Neural progenitor cell (in vitro differentiated cells): ENCODE data around the gene DNAJB14. TPM values are rescaled to one million over a fixed set of nuclear protein-coding genes. Genes with fewer than 3 reads are reported as not detected.

Source experiments
- DNase-seq: peaks from one replicate; pipeline ENCODE4 v3.0.0-alpha.2; 2016; ENCODE audit warnings: low spot score
- H2AFZ ChIP-seq: fragments of 200-600 bp; sonication (generic); replicated peaks from 2 replicates; pipeline ENCODE4 v1.6.1; 2016; ENCODE audit warnings: antibody characterized with exemption
- H3F3A ChIP-seq: fragments of 200-600 bp; sonication (generic); 2 replicates; pipeline ENCODE4 v1.6.1; 2016; ENCODE audit warnings: antibody characterized with exemption, low read depth
- H3K27ac ChIP-seq: fragments of 200-600 bp; sonication (generic); 2 replicates; pipeline ENCODE4 v1.5.1; 2016; ENCODE audit warnings: mild to moderate bottlenecking
- H3K27me3 ChIP-seq: fragments of 200-600 bp; sonication (generic); 2 replicates; pipeline ENCODE4 v1.6.1; 2016; ENCODE audit warnings: mild to moderate bottlenecking, moderate library complexity
- H3K36me3 ChIP-seq: fragments of 200-600 bp; sonication (generic); 2 replicates; pipeline ENCODE4 v1.5.1; 2016
- H3K4me1 ChIP-seq: fragments of 200-600 bp; sonication (generic); 2 replicates; pipeline ENCODE4 v1.6.1; 2016; ENCODE audit warnings: mixed run types
- H3K4me2 ChIP-seq: fragments of 200-600 bp; sonication (generic); 2 replicates; pipeline ENCODE4 v1.6.1; 2016
- H3K4me3 ChIP-seq: fragments of 200-600 bp; sonication (generic); 2 replicates; pipeline ENCODE4 v1.5.1; 2016
- H3K79me2 ChIP-seq: fragments of 200-600 bp; sonication (generic); 2 replicates; pipeline ENCODE4 v1.6.1; 2016; ENCODE audit warnings: low read depth
- H3K9ac ChIP-seq: fragments of 200-600 bp; sonication (generic); 2 replicates; pipeline ENCODE4 v1.6.1; 2016
- H3K9me3 ChIP-seq: fragments of 200-600 bp; sonication (generic); 2 replicates; pipeline ENCODE4 v1.5.1; 2016; ENCODE audit warnings: low read depth
- H4K20me1 ChIP-seq: fragments of 200-600 bp; sonication (generic); 2 replicates; pipeline ENCODE4 v1.6.1; 2016; ENCODE audit warnings: low read depth
- H3K27ac Mint-ChIP-seq: 3 replicates; pipeline ENCODE4 v1.8.0; 2021; ENCODE audit warnings: mixed read lengths
- H3K27me3 Mint-ChIP-seq: 2 replicates; pipeline ENCODE4 v1.8.0; 2022; ENCODE audit warnings: low read depth, mild to moderate bottlenecking, inconsistent platforms, moderate library complexity, mixed read lengths; ENCODE audit not compliant: insufficient read depth
- H3K36me3 Mint-ChIP-seq: 3 replicates; pipeline ENCODE4 v1.8.0; 2021; ENCODE audit warnings: mixed read lengths
- H3K4me1 Mint-ChIP-seq: 3 replicates; pipeline ENCODE4 v1.8.0; 2021; ENCODE audit warnings: mixed read lengths
- H3K4me3 Mint-ChIP-seq: 3 replicates; pipeline ENCODE4 v1.8.0; 2021; ENCODE audit warnings: mild to moderate bottlenecking, moderate library complexity, mixed read lengths
- H3K9me3 Mint-ChIP-seq: 3 replicates; pipeline ENCODE4 v1.8.0; 2020; ENCODE audit warnings: mixed read lengths
- EZH2 ChIP-seq: fragments of 200-600 bp; sonication (generic); IDR thresholded peaks from 2 replicates; pipeline ENCODE4 v1.6.1; 2017; ENCODE audit warnings: antibody characterized with exemption, mild to moderate bottlenecking, moderate library complexity
- EZH2phosphoT487 ChIP-seq: fragments of 200-600 bp; sonication (generic); IDR thresholded peaks from 2 replicates; pipeline ENCODE4 v1.6.1; 2017; ENCODE audit warnings: antibody characterized with exemption
- total RNA-seq: library from RNA; depleted of rRNA; stranded (reverse); fragments of >200 nt; gene quantifications from 2 replicates; pipeline ENCODE4 v1.2.3, GENCODE V29; 2015; ENCODE audit warnings: low replicate concordance
- TF ChIP-seq, protein P1 (sequence below): fragments of 200-600 bp; sonication (generic); IDR thresholded peaks from 2 replicates; pipeline ENCODE4 v1.5.1; 2017; ENCODE audit warnings: antibody characterized with exemption, mild to moderate bottlenecking

The DNAJB14 gene
- total RNA-seq, 1 donor from 2014 or later, result 56.5 TPM

DNA sequence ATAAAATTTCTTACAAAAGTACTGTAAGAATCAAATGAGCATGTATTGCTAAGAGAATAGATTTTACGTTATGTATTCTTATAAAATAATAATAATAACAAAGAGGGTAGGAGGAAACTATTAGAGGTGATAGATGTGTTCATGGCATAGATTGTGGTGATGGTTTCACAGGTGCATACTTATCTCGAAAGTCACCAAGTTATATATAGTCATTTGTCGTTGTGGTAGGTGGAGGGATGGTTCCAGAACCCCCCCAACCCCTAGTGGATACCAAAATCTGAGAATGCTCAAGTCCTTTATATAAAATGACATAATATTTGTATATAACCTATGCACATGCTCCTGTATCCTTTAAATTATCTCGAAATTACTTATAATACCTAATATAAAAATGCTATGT lies 40.4 kb upstream of the DNAJB14 start:
- peaks cover 4% of the 10 kb centered on the region for H3K4me1 Mint-ChIP-seq
- no peak for DNase-seq
- TF ChIP-seq EZH2, result no peak
- TF ChIP-seq, protein P1, sequence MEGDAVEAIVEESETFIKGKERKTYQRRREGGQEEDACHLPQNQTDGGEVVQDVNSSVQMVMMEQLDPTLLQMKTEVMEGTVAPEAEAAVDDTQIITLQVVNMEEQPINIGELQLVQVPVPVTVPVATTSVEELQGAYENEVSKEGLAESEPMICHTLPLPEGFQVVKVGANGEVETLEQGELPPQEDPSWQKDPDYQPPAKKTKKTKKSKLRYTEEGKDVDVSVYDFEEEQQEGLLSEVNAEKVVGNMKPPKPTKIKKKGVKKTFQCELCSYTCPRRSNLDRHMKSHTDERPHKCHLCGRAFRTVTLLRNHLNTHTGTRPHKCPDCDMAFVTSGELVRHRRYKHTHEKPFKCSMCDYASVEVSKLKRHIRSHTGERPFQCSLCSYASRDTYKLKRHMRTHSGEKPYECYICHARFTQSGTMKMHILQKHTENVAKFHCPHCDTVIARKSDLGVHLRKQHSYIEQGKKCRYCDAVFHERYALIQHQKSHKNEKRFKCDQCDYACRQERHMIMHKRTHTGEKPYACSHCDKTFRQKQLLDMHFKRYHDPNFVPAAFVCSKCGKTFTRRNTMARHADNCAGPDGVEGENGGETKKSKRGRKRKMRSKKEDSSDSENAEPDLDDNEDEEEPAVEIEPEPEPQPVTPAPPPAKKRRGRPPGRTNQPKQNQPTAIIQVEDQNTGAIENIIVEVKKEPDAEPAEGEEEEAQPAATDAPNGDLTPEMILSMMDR, result no peak
- no peak for TF ChIP-seq EZH2phosphoT487

DNA sequence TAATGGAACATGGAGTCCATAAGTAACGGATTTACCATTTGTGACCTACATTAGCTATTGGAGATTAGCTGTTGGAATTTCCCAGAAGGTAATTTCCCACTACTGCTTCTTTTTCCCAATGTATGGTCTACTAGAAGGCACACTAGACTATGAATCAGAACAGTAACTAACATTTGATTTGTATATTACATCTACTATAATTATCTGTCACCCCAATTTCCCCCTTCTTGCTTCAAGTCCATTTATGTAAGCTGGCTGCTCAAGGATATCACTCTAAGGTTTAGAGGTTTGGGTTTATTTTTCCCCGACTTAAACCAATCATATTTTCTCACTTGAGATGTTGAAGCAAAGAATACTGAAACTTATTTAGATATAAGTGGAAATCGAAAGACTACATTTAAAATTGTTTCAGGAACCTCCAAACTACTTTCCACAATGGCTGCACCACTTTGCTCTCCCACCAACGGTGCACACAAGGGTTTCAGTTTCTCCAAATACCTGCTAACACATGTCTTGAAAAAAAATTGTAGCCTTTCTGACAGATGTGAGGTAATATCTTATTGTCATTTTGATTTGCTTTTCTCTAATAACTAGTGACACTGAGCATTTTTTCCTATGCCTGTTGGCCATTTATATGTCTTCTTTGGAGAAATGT lies 37.0 kb upstream of the DNAJB14 start:
- Histone ChIP-seq H4K20me1 (no peaks in the 10 kb centered on the region), H3K9me3 (no peaks in the 10 kb centered on the region), H3K4me3 (no peak overlapping the region), H3K27me3 (no peaks in the 10 kb centered on the region), H3K4me1 (no peaks in the 10 kb centered on the region), H3K79me2 (no peaks in the 10 kb centered on the region), H3K27ac (no peak overlapping the region), H3K9ac (no peak overlapping the region), H2AFZ (no peak overlapping the region), H3K36me3 (no peaks in the 10 kb centered on the region), H3F3A (no peaks in the 10 kb centered on the region), H3K4me2 (no peak overlapping the region)
- Mint-ChIP-seq H3K27me3 (no peaks in the 10 kb centered on the region), H3K36me3 (no peaks in the 10 kb centered on the region), H3K9me3 (no peaks in the 10 kb centered on the region), H3K27ac (no peak overlapping the region), H3K4me1 (no peaks in the 10 kb centered on the region), H3K4me3 (no peak overlapping the region)
- no peak for DNase-seq
- TF ChIP-seq EZH2 (no peak), EZH2phosphoT487 (no peak)
- TF ChIP-seq, protein P1, result no peak

More for the DNA sequence above, 40.4 kb upstream of the DNAJB14 start:
- Histone ChIP-seq H3K27ac (no peak overlapping the region), H3F3A (no peaks in the 10 kb centered on the region), H3K9ac (no peak overlapping the region), H3K9me3 (no peaks in the 10 kb centered on the region), H3K4me1 (no peaks in the 10 kb centered on the region), H3K36me3 (no peaks in the 10 kb centered on the region), H3K79me2 (no peaks in the 10 kb centered on the region), H3K27me3 (no peaks in the 10 kb centered on the region), H2AFZ (no peak overlapping the region), H4K20me1 (no peaks in the 10 kb centered on the region), H3K4me3 (no peak overlapping the region), H3K4me2 (no peak overlapping the region)
- Mint-ChIP-seq H3K27me3 (no peaks in the 10 kb centered on the region), H3K27ac (no peak overlapping the region), H3K9me3 (no peaks in the 10 kb centered on the region), H3K36me3 (no peaks in the 10 kb centered on the region), H3K4me3 (no peak overlapping the region)

DNA sequence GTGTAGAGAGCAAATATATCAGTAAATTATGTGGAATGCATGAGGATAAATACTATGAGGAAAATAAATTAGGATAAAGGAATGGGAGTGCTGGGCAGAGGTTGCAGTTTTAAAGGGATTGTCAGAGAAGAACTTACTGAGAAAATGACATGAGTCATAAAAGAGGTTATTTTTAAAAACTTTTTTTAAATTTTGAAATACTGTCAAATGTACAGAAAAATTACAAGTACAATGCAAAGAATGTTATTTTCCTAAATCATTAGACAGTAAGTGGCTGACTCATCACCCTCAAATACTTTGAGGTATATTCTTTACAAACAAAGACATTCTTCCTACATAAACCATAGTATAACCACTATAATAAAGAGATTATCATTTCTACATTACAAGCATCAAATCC lies 33.5 kb upstream of the DNAJB14 start:
- Histone ChIP-seq H3K27ac (no peak overlapping the region), H3K4me1 (no peaks in the 10 kb centered on the region), H3K4me2 (no peak overlapping the region), H3K36me3 (no peaks in the 10 kb centered on the region), H3K9ac (no peak overlapping the region), H2AFZ (no peak overlapping the region), H3K27me3 (no peaks in the 10 kb centered on the region), H4K20me1 (no peaks in the 10 kb centered on the region), H3K4me3 (no peak overlapping the region), H3F3A (no peaks in the 10 kb centered on the region), H3K9me3 (no peaks in the 10 kb centered on the region), H3K79me2 (no peaks in the 10 kb centered on the region)
- H3K27me3 Mint-ChIP-seq, result no peaks in the 10 kb centered on the region
- no peaks in the 10 kb centered on the region for H3K9me3 Mint-ChIP-seq
- H3K4me1 Mint-ChIP-seq, result no peaks in the 10 kb centered on the region
- TF ChIP-seq EZH2phosphoT487 (no peak), EZH2 (no peak)
- TF ChIP-seq, protein P1, result no peak
- no peak for DNase-seq
- no peak overlapping the region for H3K27ac Mint-ChIP-seq
- H3K36me3 Mint-ChIP-seq, result no peaks in the 10 kb centered on the region
- H3K4me3 Mint-ChIP-seq, result no peak overlapping the region
